Measurements from ENCODE around the gene ATP2B1.
A peak's percentile ranks its signal among the peaks of the same experiment; 100 is the strongest.

ATP2B1 gene

GRCh38 chr12:89695100-89695499, 13.5 kb downstream of the ATP2B1 start:
- peak; percentile 77 for DNase-seq (ENCODE audit: low read depth)
- no peak for TF ChIP-seq CTCF (conservative IDR thresholded peaks at IDR 0.05; ENCODE audit: control insufficient read depth, insufficient read depth, low read depth, low read length)
- no peak overlapping the region for H3K4me3 ChIP-seq (ENCODE audit: control insufficient read depth, low read depth, low read length)

DNA sequence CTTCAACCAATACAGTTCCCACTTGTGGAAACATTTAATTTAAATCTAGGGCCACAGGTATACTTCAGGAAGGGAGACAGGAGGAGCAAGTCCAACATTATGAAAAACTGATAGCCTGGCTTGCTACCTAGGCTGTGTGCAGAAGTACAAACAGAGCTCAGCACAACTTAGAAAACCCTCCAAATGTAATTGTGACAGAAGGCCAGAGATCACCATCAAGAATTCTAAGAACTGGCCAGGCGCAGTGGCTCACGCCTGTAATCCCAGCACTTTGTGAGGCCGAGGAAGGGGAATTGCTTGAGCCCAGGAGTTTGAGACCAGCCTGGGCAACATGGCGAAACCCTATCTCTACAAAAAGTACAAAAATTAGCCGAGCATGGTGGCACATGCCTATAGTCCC, 14.1 kb downstream of the ATP2B1 start:
- TF ChIP-seq CTCF (conservative IDR thresholded peaks at IDR 0.05; ENCODE audit: control insufficient read depth, insufficient read depth, low read depth, low read length): no peak
- no peak overlapping the region for H3K4me3 ChIP-seq (ENCODE audit: control insufficient read depth, low read depth, low read length)
- no peak for DNase-seq (ENCODE audit: low read depth)

GRCh38 chr12:89693639-89694202, 14.9 kb downstream of the ATP2B1 start:
- TF ChIP-seq CTCF (conservative IDR thresholded peaks at IDR 0.05; ENCODE audit: control insufficient read depth, insufficient read depth, low read depth, low read length): no peak
- no peak overlapping the region for H3K4me3 ChIP-seq (ENCODE audit: control insufficient read depth, low read depth, low read length)
- no peak for DNase-seq (ENCODE audit: low read depth)

GRCh38 chr12:89692439-89692838, 16.2 kb downstream of the ATP2B1 start:
- no peak overlapping the region for H3K4me3 ChIP-seq (ENCODE audit: control insufficient read depth, low read depth, low read length)
- TF ChIP-seq CTCF (conservative IDR thresholded peaks at IDR 0.05; ENCODE audit: control insufficient read depth, insufficient read depth, low read depth, low read length): no peak
- no peak for DNase-seq (ENCODE audit: low read depth)

DNA sequence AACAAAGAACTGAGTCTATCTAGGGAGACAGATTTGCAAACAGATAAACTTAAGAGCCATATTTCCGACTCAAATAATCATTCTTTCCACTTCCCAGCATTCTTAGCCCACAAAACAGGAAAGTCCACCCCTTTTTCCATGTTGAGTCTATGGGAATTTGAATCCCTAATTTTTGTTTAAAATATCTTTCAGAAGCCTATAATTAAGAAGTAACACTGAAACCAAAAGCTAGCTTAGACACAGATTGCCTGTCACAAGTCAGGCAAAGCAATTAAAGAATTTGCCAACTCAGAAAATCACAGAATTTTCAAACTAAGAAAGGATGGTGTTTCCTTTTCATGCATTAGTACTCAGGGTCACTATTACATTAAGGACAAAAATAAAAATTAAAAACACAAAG, 17.0 kb downstream of the ATP2B1 start:
- DNase-seq (ENCODE audit: low read depth): no peak
- H3K4me3 ChIP-seq (ENCODE audit: control insufficient read depth, low read depth, low read length): no peak overlapping the region

DNA sequence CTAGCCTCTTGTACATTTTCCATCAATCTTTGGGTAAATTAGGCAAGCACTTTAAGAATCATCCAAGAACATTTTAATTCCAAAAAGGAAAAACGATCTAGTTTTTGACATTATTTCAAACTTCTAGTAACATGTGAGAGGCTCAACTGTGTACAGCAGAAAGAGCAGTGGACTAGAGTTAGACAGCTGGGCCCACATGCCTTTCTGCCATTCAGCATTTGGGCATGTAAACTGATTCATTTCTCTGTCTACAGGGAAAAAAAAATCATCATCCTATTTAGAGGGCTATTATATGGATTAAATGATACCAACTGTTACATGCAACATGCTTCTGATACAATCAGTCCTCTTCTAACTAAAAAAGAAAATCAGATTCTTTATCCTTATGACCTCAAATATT, 17.7 kb downstream of the ATP2B1 start:
- no peak overlapping the region for H3K4me3 ChIP-seq (ENCODE audit: control insufficient read depth, low read depth, low read length)
- TF ChIP-seq CTCF (conservative IDR thresholded peaks at IDR 0.05; ENCODE audit: control insufficient read depth, insufficient read depth, low read depth, low read length): no peak
- peak; percentile 27 for DNase-seq (ENCODE audit: low read depth)

More for the DNA sequence above, 17.0 kb downstream of the ATP2B1 start:
- TF ChIP-seq CTCF (conservative IDR thresholded peaks at IDR 0.05; ENCODE audit: control insufficient read depth, insufficient read depth, low read depth, low read length): no peak

DNA sequence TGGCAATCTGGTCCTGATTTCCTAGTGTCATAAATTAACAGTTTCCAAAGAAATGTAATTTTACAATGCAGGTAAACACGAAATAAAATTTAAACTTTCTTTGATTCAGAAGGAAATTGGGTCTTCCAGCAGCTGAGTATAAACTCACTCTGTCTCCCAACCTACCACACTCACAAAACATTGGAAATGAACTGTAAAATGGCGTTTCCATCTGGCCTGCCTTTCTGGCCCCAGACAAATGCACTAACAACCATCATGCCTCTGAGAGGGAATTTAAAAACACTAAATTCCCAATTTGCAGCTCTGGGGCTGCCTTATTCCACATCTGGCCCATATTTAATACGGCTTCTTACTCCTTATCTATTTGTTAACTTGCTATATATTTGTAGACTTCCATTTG, 19.3 kb downstream of the ATP2B1 start:
- no peak overlapping the region for H3K4me3 ChIP-seq (ENCODE audit: control insufficient read depth, low read depth, low read length)
- no peak for TF ChIP-seq CTCF (conservative IDR thresholded peaks at IDR 0.05; ENCODE audit: control insufficient read depth, insufficient read depth, low read depth, low read length)
- DNase-seq (ENCODE audit: low read depth): no peak
